Ammon's horn (tissue), 1 donor: ENCODE results near the gene RASSF3.
A peak's percentile ranks its signal among the peaks of the same experiment; 100 is the strongest.
"Not testable (repeated sequence)": the region's sequence is repeated elsewhere in the genome, so short reads cannot be mapped to it uniquely, and the experiment has no call there.

Source experiments
- DNase-seq: peaks from one replicate; pipeline ENCODE4 v3.0.0-alpha.2; 2016; ENCODE audit warnings: low spot score

The RASSF3 gene

DNA sequence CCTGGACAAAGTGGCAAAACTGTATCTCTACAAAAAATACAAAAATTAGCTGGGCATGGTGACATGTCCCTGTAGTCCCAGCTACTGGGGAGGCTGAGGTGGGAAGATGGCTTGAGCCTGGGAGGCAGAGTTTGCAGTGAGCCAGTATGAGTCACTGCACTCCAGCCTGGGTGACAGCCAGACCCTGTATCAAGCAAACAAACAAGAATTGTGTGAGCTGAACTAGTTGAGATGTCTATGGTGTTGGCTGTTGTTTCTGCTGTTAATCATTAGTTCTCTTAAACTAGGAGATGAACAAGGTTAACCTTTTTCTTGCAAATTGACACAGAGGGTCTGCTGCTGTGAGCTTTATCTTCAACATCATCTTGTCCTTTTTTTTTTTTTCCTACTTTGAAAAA lies 23.6 kb downstream of the RASSF3 start:
- no peak for DNase-seq

DNA sequence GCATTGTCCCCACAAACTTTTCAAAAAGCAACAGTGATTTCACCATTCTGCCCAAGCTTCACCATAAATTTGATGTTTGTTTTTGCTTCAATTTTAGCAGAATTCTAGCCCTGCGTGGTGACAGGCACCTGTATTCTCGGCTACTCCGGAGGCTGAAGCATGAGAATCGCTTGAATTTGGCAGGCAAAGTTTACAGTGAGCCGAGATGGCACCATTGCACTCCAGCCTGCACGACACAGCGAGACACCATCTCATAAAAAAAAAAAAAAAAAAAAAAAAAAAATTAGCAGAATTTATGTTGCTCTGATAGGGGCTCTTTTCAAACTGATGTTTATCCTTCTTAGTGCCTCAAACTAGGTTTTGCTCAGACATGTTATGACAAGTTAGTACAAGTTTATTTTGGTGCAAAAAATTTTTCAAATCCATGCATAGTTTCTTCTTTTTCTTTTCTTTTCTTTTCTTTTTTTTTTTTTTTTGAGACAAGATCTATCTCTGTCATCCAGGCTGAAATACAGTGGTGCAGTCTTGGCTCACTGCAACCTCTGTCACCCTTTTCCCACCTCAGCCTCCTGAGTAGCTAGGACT lies 24.3 kb downstream of the RASSF3 start:
- DNase-seq, result no peak

DNA sequence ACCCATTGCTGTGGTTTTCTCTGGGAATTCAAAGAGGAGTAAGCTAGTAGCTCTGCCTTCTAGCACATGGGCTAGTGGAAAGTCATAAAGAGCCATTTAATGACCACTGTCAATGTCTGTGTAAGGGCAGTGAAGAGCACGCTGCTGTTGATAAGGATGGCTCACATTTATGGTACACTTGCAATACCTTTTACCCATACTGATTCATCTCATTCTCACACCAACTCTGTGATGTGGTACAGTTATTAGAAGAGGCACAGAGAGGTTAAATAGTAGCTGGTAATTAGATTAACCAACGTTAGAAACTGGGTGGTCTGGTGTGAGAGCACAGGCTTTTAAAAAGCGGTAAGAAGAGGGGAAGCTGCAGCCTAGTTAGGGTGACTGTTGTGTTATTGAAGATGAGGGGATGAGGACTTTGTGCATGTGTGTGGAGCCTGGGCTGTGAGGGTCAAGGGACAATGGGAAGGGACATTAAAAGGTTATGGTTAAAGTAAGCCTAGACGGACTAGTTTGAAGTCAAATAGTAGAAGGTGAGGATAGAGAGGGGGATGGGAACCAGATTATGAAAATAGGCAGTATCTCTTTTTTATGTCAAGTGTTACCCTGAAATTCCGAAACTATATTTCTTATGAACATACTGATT lies 25.2 kb downstream of the RASSF3 start:
- no peak for DNase-seq

GRCh38 chr12:64636856-64637255 lies 26.6 kb downstream of the RASSF3 start:
- no peak for DNase-seq

DNA sequence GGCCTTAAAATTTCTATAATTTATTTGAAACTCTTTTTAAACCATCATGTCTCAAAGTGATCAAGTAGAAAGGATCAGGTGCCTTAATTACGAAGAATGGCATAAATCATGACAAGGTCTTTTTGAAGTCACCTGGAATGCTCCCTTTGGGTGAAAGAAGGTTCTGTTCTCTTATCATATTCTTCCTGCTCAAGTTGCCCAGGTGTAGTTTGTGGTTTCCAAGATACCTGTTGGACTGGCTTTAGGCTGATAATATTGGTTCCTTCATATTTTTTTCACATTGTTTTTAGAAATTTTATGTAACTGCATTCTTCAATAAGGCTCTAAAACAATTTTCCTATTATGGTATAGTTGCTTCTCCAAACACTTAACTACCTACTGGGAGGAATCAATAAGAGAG lies 29.2 kb downstream of the RASSF3 start:
- no peak for DNase-seq

GRCh38 chr12:64646318-64646717 lies 36.0 kb downstream of the RASSF3 start:
- no peak for DNase-seq

GRCh38 chr12:64649487-64649886 lies 39.2 kb downstream of the RASSF3 start:
- DNase-seq, result no peak

DNA sequence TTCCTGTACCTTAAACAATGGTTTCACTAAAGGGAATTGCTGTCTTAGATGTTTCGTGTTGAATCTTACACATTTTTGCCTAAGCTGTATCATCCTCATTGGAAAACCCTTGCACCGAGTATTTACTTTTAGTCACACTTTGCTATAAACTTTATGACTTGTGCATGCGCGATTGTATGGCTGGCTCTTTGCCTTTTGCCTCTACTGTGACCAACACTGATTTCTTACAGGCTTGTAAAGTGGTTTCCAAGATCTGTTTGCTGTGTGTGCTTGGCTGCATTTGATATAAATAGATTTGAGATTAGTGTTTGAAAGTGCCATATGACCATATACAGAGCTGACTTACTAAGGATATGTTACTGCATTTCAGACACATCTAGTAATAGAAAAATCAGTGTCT lies 40.5 kb downstream of the RASSF3 start:
- DNase-seq, result no peak

DNA sequence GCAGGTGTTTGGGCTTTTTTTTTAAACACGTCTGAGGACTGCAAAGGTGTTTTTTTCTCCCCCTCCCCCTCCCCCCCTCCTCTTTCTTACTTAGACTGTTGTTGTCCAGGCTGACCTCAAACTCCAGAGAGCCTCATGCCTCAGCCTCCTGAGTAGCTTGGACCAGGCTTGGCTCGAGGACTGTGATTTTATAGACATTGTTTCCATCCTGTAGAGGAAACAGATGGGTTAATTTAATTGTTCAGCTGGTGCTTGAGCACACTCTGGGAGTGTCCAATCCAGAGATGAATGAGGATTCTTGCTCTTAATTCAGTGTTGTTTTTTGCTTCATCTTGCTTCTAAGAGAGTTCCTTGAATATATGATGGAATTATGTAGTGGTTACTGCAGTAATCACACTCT lies 42.1 kb downstream of the RASSF3 start:
- no peak for DNase-seq

DNA sequence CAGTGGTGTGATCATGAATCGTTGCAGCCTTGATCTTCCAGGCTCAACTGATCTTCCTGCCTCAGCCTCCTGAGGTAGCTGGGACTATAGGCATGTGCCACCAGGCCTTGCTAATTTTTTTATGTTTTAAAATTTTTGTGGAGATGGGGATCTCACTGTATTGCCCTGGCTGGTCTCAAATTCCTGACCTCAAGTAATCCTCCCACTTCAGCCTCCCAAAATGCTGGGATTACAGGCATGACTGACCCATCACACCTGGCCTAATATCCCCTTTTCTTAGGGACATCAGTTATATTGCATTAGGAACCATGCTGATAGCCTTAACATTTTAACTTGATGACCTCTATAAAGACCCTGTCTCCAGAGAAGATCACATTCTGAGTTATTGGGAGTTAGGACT lies 42.8 kb downstream of the RASSF3 start:
- no peak for DNase-seq

GRCh38 chr12:64653907-64654306 lies 43.6 kb downstream of the RASSF3 start:
- DNase-seq, result not testable (repeated sequence)

GRCh38 chr12:64655141-64655540 lies 44.8 kb downstream of the RASSF3 start:
- DNase-seq, result no peak

GRCh38 chr12:64656429-64656828 lies 46.1 kb downstream of the RASSF3 start:
- DNase-seq, result no peak

DNA sequence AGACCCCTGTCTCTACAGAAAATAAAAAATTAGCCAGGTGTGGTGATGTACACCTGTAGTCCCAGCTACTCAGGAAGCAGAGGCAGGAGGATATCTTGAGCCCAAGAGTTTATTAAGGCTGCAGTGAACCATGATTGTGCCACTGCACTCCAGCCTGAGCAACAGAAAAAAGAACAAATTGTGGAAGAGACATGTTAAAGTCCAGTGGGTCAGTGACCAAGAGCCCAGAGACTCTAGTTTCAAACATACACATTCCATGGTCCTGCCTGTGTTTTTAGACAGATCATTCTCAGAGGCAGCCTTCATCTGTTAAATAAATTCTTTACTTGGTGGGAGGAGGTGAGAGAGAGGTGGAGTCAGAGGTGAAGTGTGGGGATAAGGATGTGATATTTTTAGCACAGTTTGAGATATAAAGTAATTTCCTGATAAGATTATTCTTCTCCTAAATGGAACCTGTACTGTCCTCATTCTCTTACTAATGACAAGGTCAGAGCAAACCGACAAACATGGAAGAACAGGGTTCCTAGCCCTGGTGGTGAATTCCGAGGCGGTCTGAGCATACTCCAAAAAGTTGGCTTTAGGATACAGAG lies 48.7 kb downstream of the RASSF3 start:
- no peak for DNase-seq

DNA sequence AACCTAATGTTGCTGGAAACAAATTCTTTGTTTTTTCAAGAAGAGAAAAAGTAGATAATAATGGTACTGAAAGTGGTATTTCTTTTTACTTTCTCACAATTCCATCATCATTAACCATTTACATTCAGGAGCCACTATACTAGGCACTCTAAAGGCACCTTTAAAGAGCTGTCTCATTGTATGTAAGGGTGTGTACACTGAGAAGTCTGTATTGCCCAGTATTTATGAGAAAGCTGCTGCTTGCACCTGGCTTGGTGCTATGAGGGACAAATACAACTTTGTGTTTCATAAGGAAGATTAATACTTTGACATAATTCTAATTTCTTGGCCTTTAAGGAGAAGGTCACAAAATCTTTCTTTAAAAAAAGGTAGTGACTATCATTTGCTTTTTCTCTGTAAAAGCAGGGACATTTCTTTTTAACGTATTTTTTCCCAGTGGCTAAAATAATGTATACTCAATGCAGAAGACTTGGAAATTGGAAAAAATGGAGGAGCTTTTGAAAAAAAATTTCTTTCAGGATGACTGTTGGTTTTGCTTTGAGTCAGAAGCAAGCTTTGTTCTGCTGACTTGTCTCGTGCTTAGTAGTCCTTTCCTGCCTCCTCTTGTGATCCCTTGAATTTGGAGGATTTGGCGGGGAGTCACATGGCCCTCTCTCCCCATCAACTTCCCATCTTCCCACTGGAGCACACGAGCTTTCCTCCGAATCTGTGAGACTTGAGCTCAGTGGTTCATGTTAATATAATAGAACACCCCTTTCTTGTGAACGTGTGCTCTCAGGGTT lies 50.1 kb downstream of the RASSF3 start:
- DNase-seq, result no peak

GRCh38 chr12:64663015-64663414 lies 52.7 kb downstream of the RASSF3 start:
- no peak for DNase-seq

- no peak for DNase-seq
These were observed 55.2 kb downstream of the RASSF3 start for GRCh38 chr12:64665514-64665913.

DNA sequence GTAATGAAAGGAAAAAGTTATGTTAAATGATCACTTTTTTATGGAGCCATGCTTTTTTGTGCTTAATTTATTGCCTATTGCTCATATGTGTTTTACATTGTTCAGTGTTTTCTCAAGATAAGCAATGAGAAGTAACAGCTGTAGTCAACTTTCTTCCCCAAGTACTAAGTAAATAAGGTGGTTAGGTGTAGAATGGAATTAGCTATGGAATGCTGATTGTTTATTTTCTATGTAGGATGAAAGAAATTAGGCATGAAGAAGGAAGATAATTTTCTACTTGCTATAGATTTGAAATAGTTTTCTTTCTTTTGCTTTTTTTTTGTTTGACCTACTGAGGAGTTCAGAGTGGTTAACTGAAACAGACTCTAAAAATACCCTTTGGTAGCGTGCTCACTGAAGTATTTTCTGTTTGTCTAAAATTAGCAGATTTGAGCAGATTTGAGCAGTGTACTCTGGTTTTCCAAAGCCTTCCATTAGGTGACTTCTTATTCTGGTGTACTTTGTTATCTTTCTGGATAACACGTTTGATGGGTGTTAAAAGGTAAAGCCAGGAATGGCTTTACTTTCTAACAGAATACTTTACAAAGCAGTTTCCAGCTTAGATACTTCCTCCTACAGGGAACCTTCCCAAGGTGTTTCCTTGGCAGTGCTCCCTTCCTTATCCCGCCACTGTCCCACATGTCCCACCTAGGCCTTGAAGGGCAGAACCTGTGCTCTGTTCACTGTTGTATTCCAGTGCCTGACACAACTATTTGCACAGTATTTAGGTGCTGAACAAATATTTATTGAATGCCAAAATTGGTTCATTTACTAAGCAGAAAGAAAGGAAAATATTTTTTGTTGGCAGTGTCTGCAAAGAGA lies 56.0 kb downstream of the RASSF3 start:
- DNase-seq, result no peak

DNA sequence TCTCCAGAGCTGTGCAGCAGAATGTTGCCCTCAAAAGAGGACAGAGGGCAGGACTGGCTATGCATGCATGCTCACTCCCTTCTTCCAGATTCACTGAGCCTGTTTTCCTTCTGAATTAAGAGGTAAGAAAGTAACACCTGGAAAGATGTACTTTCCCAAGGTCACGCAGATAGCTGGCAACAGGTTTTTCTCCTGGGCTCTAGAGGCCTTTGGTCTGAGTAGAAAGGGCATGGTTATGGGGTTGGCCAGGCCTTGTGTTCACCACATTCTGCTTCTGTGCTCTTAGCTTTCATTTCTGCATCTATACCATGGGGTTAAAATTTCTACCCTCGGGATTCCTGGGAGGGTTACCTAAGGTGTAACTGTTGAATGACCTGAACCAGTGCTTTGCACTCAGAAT lies 57.5 kb downstream of the RASSF3 start:
- no peak for DNase-seq

DNA sequence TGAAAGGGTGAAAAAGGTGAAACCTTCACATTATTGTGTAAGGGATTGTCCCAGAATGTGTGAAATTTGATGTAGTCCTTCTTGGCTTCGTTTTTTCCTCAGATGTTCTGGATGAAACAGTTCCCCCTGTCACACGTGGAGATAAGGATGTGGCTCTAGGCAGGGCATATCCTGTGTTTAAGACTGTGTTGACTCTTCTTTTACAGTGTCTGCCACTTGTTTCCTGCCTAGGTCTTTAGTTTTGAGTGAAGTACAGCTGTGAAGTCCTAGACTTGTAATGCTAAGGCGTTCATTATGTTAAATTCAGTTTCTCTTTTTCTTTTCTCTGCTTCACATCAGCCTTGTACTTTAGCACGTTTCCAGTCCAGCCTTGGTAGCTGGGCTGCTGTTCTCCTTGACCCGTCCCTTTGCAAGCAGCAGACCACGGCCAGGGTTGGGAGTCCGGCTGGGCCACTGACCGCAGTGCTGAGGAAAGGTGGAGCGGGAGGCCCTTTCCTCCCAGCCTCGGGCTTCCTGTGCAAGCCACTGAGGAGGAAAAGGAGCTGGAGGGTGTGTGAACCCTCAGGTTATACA lies 59.1 kb downstream of the RASSF3 start:
- peak; percentile 9 for DNase-seq

DNA sequence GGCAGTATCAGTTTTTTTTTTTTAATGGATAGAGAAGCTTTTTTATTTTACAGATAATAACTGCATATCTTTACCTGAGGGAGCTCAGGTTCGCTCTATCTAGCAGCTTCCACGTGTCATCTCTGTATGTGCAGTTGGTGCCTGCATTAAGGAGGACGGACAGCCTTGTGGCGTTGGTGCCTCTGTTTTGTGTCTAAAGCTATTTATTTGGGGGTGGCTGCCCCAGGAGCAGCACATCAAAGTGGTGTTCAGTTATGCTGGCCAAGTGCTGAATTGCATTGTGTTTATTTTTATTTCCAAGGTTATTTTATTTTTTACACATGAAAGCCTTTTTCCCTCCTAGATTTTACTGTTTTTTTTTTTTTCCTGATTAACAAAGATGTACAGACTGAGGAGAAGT lies 59.7 kb downstream of the RASSF3 start:
- DNase-seq, result no peak
